22Rv1 (cell line): ENCODE results near the gene PIGB.

Experiments
- ZFX ChIP-seq: fragments of 450-650 bp; IDR thresholded peaks from 2 replicates; pipeline ENCODE4 v1.6.1; 2017; ENCODE audit warnings: antibody characterized with exemption, borderline replicate concordance
- TF ChIP-seq, protein P1 (sequence below): fragments of 450-650 bp; IDR thresholded peaks from 2 replicates; pipeline ENCODE4 v1.5.1; 2017; ENCODE audit warnings: mild to moderate bottlenecking

DNA sequence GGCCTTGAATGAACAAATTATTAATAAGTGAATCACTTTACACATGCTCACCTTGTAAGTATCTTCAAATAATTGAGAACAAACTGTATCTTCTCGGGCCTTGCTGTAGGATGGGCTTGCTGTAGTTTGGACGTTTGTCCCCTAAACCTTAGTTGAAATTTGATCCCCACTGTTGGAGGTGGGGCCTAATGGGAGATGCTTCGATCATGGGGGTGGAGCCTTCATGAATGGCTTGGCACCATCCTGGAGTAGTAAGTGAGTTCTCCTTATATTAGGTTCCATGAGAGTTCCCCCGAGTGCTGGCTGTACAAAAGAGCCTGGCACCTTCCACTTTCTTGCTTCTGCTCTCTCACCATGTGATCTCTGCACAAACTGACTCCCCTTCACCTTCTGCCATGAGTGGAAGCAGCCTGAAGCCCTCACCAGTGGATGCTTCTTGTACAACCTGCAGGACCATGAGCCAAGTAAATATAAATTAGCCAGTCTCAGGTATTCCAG, 29.3 kb downstream of the PIGB start:
- TF ChIP-seq, protein P1, sequence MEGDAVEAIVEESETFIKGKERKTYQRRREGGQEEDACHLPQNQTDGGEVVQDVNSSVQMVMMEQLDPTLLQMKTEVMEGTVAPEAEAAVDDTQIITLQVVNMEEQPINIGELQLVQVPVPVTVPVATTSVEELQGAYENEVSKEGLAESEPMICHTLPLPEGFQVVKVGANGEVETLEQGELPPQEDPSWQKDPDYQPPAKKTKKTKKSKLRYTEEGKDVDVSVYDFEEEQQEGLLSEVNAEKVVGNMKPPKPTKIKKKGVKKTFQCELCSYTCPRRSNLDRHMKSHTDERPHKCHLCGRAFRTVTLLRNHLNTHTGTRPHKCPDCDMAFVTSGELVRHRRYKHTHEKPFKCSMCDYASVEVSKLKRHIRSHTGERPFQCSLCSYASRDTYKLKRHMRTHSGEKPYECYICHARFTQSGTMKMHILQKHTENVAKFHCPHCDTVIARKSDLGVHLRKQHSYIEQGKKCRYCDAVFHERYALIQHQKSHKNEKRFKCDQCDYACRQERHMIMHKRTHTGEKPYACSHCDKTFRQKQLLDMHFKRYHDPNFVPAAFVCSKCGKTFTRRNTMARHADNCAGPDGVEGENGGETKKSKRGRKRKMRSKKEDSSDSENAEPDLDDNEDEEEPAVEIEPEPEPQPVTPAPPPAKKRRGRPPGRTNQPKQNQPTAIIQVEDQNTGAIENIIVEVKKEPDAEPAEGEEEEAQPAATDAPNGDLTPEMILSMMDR = no peak
- TF ChIP-seq ZFX = no peak
